ENCODE data around the gene B3GALT4. TPM values are rescaled to one million over a fixed set of nuclear protein-coding genes. Genes with fewer than 3 reads are reported as not detected.
A peak's percentile ranks its signal among the peaks of the same experiment; 100 is the strongest.

The B3GALT4 gene
- total and polyA plus RNA-seq, 2 of the 13 experiments (the other 11 are each of a cell fraction or from before 2014, with no cell fraction given): 0.04 to 0.27 TPM

DNA sequence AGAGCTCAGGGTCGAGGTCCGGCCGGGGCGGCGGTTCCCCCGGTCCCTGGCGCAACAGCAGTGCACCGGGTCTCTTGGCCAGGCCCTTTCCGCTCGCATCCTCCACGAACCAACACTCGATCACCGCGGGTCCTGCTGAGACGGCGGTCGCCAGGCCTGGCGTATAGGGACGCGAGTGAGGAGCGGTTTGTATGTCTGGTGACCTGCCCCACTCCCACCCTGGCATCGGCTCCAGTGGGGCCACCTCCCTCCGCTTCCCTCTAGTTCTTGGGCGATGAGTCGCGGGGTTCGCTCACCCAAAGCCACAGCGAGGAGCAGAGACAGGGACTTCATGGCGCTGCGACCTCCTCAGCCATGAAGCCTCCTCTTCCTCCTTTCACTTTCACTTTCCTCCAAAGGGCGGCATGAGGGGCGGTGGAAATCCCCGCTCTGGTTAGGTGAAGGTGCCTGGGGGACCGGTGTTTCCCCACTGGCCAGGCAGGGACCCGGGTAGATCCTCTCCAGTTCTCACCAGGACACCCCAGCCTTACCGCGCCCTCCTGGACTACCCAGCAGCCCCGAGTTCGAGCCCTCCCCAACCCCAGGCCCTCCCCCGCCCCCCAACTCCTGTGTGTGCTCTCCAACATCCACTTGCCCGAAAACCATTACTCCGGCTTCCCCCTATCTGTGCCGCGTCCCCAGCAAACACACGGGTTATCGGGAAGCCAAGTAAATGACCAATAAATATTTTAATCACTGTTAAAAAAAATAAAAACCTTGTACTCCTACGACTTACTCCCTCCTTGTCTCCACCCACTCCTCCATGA, 37.0 kb downstream of the B3GALT4 start, which contains the start of gene TAPBP (continued):
- TF ChIP-seq ATM (IDR thresholded peaks at IDR 0.05; ENCODE audit: borderline replicate concordance) (no peak), HOXA3 (CRISPR knock-in tag; IDR thresholded peaks at IDR 0.05) (peak; percentile 20; the same call in 1 of the 2 replicates), ZNF644 (CRISPR knock-in tag; IDR thresholded peaks at IDR 0.05; ENCODE audit: low read depth) (no peak), CHCHD3 (CRISPR knock-in tag; IDR thresholded peaks at IDR 0.05) (0 out of 2 replicates have a peak, but pooled peaks have one; percentile 53), SRSF9 (IDR thresholded peaks at IDR 0.05; ENCODE audit: borderline replicate concordance, insufficient read depth, low read depth, low read length, poor library complexity, severe bottlenecking) (no peak), ZNF367 (CRISPR knock-in tag; IDR thresholded peaks at IDR 0.05; ENCODE audit: borderline replicate concordance) (no peak), ZFP82 (CRISPR knock-in tag; IDR thresholded peaks at IDR 0.05; ENCODE audit: borderline replicate concordance) (no peak; the same call in 1 of the 2 replicates), ZNF546 (CRISPR knock-in tag; conservative IDR thresholded peaks at IDR 0.05) (no peak; the same call in 1 of the 2 replicates), PAF1 (CRISPR knock-in tag; IDR thresholded peaks at IDR 0.05) (no peak), ETS1 (CRISPR knock-in tag; IDR thresholded peaks at IDR 0.05) (no peak), MATR3 (CRISPR knock-in tag; IDR thresholded peaks at IDR 0.05) (no peak), KDM2A (CRISPR knock-in tag; IDR thresholded peaks at IDR 0.05; ENCODE audit: borderline replicate concordance, low read depth) (peak; percentile 95), ZBTB8A (CRISPR knock-in tag; IDR thresholded peaks at IDR 0.05; ENCODE audit: borderline replicate concordance, low read depth) (no peak), BRCA1 (CRISPR knock-in tag; IDR thresholded peaks at IDR 0.05) (no peak), KMT2A (CRISPR knock-in tag; IDR thresholded peaks at IDR 0.05) (peak; percentile 95), ZNF674 (CRISPR knock-in tag; IDR thresholded peaks at IDR 0.05; ENCODE audit: low read depth) (no peak), PATZ1 (CRISPR knock-in tag; IDR thresholded peaks at IDR 0.05) (peak; percentile 44; the same call in 1 of the 2 replicates), MAFG (CRISPR knock-in tag; IDR thresholded peaks at IDR 0.05) (no peak), MLLT10 (CRISPR knock-in tag; IDR thresholded peaks at IDR 0.05) (no peak), SP140L (CRISPR knock-in tag; IDR thresholded peaks at IDR 0.05; ENCODE audit: borderline replicate concordance) (no peak), ZNF567 (CRISPR knock-in tag; IDR thresholded peaks at IDR 0.05; ENCODE audit: borderline replicate concordance) (no peak; the same call in 1 of the 2 replicates)
- TF ChIP-seq, protein P1, sequence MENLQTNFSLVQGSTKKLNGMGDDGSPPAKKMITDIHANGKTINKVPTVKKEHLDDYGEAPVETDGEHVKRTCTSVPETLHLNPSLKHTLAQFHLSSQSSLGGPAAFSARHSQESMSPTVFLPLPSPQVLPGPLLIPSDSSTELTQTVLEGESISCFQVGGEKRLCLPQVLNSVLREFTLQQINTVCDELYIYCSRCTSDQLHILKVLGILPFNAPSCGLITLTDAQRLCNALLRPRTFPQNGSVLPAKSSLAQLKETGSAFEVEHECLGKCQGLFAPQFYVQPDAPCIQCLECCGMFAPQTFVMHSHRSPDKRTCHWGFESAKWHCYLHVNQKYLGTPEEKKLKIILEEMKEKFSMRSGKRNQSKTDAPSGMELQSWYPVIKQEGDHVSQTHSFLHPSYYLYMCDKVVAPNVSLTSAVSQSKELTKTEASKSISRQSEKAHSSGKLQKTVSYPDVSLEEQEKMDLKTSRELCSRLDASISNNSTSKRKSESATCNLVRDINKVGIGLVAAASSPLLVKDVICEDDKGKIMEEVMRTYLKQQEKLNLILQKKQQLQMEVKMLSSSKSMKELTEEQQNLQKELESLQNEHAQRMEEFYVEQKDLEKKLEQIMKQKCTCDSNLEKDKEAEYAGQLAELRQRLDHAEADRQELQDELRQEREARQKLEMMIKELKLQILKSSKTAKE (CRISPR knock-in tag; IDR thresholded peaks at IDR 0.05; ENCODE audit: borderline replicate concordance): no peak
- TF ChIP-seq, protein P2, sequence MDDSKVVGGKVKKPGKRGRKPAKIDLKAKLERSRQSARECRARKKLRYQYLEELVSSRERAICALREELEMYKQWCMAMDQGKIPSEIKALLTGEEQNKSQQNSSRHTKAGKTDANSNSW (CRISPR knock-in tag; IDR thresholded peaks at IDR 0.05; ENCODE audit: borderline replicate concordance): no peak
